H1 (cell line): Measurements from ENCODE around the gene MSN. TPM values are rescaled to one million over a fixed set of nuclear protein-coding genes. Genes with fewer than 3 reads are reported as not detected.

Experiments used
- ATF2 ChIP-seq: IDR thresholded peaks from 2 replicates; pipeline ENCODE4 v1.6.1; 2012; ENCODE audit warnings: low read length, inconsistent platforms
- GABPA ChIP-seq: IDR thresholded peaks from 2 replicates; pipeline ENCODE4 v1.6.1; 2011; ENCODE audit warnings: mild to moderate bottlenecking, low read length, moderate library complexity, borderline replicate concordance; ENCODE audit not compliant: insufficient read depth
- JUN ChIP-seq: IDR thresholded peaks from 2 replicates; pipeline ENCODE4 v1.6.1; 2011; ENCODE audit warnings: low read depth, mild to moderate bottlenecking, improper control_type of control experiment, low read length
- KDM1A ChIP-seq: fragments of 200-600, 300-600 bp; sonication (generic); IDR thresholded peaks from 2 replicates; pipeline ENCODE4 v1.7.1; 2016; ENCODE audit warnings: mild to moderate bottlenecking, low read length, borderline replicate concordance
- SP1 ChIP-seq: IDR thresholded peaks from 2 replicates; pipeline ENCODE4 v1.6.1; 2011; ENCODE audit warnings: low read depth, low read length
- YY1 ChIP-seq: IDR thresholded peaks from 2 replicates; pipeline ENCODE4 v1.6.1; 2011; ENCODE audit warnings: low read depth, mild to moderate bottlenecking, low read length
- polyA plus RNA-seq, 7 experiments: library from polyadenylated mRNA; depleted of rRNA in 3 of 7; stranded (reverse) in 5 of 7; unstranded in 2 of 7; fragments of >200 nt in 5 of 7; fragments of 200-250 nt in 2 of 7; gene quantifications; 1 replicate in 5 of 7; 2 replicates in 1 of 7; 4 replicates in 1 of 7; pipeline versions ENCODE4 v1.2.1 to v1.2.3, GENCODE V29; 2011 to 2013; ENCODE audit warnings: missing spikeins in 2 of 7, mixed read lengths in 2 of 7
- total RNA-seq: library from RNA; stranded (reverse); fragmentation: NEBNext Ultra II Directional; extraction: Animal tissue kit (Norgen Biotek cat#: 25700); gene quantifications from 2 replicates; pipeline ENCODE4 v1.2.1, GENCODE V29; 2021

Gene MSN
- total and polyA plus RNA-seq, 2 of the 8 experiments (the other 6 are each of a cell fraction or from before 2014, with no cell fraction given): 112 to 133 TPM

GRCh38 chrX:65673857-65674203 is 6.4 kb downstream of the MSN start (continued):
- TF ChIP-seq ATF2 (no peak), SP1 (no peak), GABPA (no peak), KDM1A (no peak), YY1 (no peak), JUN (no peak)
